HepG2 (cell line): Measurements from ENCODE around the gene SYDE1. TPM values are rescaled to one million over a fixed set of nuclear protein-coding genes. Genes with fewer than 3 reads are reported as not detected.

ENCODE experiments used
- ASH2L ChIP-seq: fragments of 300-600, 200-600 bp; sonication (generic); IDR thresholded peaks from 2 replicates; pipeline ENCODE4 v1.7.0; 2017; ENCODE audit warnings: low read depth, mild to moderate bottlenecking, moderate library complexity, mixed read lengths, low read length; ENCODE audit not compliant: insufficient read length
- DMAP1 ChIP-seq: IDR thresholded peaks from 2 replicates; pipeline ENCODE4 v1.6.1; 2016
- HOXA7 ChIP-seq: sonication (generic); formaldehyde crosslinking; IDR thresholded peaks from 2 replicates; pipeline ENCODE4 v1.8.1; 2022; ENCODE audit warnings: mild to moderate bottlenecking, missing genetic modification reagents, moderate library complexity
- KLF15 ChIP-seq: sonication (generic); formaldehyde crosslinking; IDR thresholded peaks from 2 replicates; pipeline ENCODE4 v1.8.1; 2023; ENCODE audit warnings: borderline replicate concordance, mild to moderate bottlenecking, inconsistent platforms, missing genetic modification reagents, mixed read lengths
- MTF2 ChIP-seq: sonication (generic); formaldehyde crosslinking; IDR thresholded peaks from 2 replicates; pipeline ENCODE4 v1.5.0; 2020; ENCODE audit warnings: missing genetic modification reagents, borderline replicate concordance
- MXD4 ChIP-seq: IDR thresholded peaks from 2 replicates; pipeline ENCODE4 v1.6.1; 2016; ENCODE audit warnings: mild to moderate bottlenecking, missing biosample characterization, missing genetic modification reagents
- PHF21A ChIP-seq: sonication (generic); formaldehyde crosslinking; IDR thresholded peaks from 2 replicates; pipeline ENCODE4 v1.5.0; 2020; ENCODE audit warnings: mild to moderate bottlenecking, missing genetic modification reagents
- ZBTB7A ChIP-seq: sonication (generic); formaldehyde crosslinking; IDR thresholded peaks from 2 replicates; pipeline ENCODE4 v1.8.0; 2022; ENCODE audit warnings: mild to moderate bottlenecking, missing genetic modification reagents
- ZNF430 ChIP-seq: sonication (generic); formaldehyde crosslinking; IDR thresholded peaks from 2 replicates; pipeline ENCODE4 v1.9.0; 2021; ENCODE audit warnings: mild to moderate bottlenecking, missing genetic modification reagents
- ZNF547 ChIP-seq: sonication (generic); formaldehyde crosslinking; IDR thresholded peaks from 2 replicates; pipeline ENCODE4 v1.5.1; 2020; ENCODE audit warnings: mild to moderate bottlenecking, missing genetic modification reagents
- ZNF83 ChIP-seq: sonication (generic); formaldehyde crosslinking; IDR thresholded peaks from 2 replicates; pipeline ENCODE4 v1.4.0; 2020; ENCODE audit warnings: missing genetic modification reagents, mild to moderate bottlenecking, borderline replicate concordance
- polyA plus RNA-seq, 8 experiments: library from polyadenylated mRNA; depleted of rRNA in 3 of 8; stranded (reverse) in 7 of 8; unstranded in 1 of 8; fragments of >200 nt; fragmentation: Illumina TruSeq in 4 of 8; extraction: Trizol in 4 of 8; gene quantifications; 2 replicates each; pipeline versions ENCODE4 v1.2.1 to v1.2.3, GENCODE V29; 2011 to 2016; ENCODE audit warnings: low read depth in 4 of 8, missing spikeins in 1 of 8, mixed read lengths in 1 of 8; ENCODE audit not compliant: insufficient read depth in 1 of 8
- total RNA-seq, 5 experiments: library from RNA; depleted of rRNA; stranded (reverse); fragments of >200 nt; fragmentation: Illumina TruSeq; extraction: Trizol; gene quantifications; 2 replicates each; pipeline ENCODE4 v1.2.3, GENCODE V29; 2016; ENCODE audit warnings: low read depth in 1 of 5
- TF ChIP-seq, protein P1 (sequence below): sonication (generic); formaldehyde crosslinking; IDR thresholded peaks from 2 replicates; pipeline ENCODE4 v1.9.0; 2021; ENCODE audit warnings: missing genetic modification reagents, mild to moderate bottlenecking, borderline replicate concordance
- TF ChIP-seq, protein P2 (sequence below): sonication (generic); formaldehyde crosslinking; IDR thresholded peaks from 2 replicates; pipeline ENCODE4 v1.4.0; 2020; ENCODE audit warnings: mild to moderate bottlenecking, missing genetic modification reagents
- TF ChIP-seq, protein P3 (sequence below): sonication (generic); formaldehyde crosslinking; IDR thresholded peaks from 2 replicates; pipeline ENCODE4 v1.4.0; 2020; ENCODE audit warnings: missing genetic modification reagents, borderline replicate concordance
- TF ChIP-seq, protein P4 (sequence below): IDR thresholded peaks from 2 replicates; pipeline ENCODE4 v1.6.1; 2016; ENCODE audit warnings: mild to moderate bottlenecking, missing biosample characterization, missing genetic modification reagents
- TF ChIP-seq, protein P5 (sequence below), 2 experiments: sonication (generic) in 1 of 2; formaldehyde crosslinking in 1 of 2; IDR thresholded peaks; 2 replicates each; pipeline versions ENCODE4 v1.5.1 to v1.6.1; 2011 to 2020; ENCODE audit warnings: borderline replicate concordance in 1 of 2, low read depth in 1 of 2, low read length in 1 of 2, mild to moderate bottlenecking in 1 of 2, missing genetic modification reagents in 1 of 2, moderate library complexity in 1 of 2

SYDE1 gene
- total and polyA plus RNA-seq, 2 of the 13 experiments (the other 11 are each of a cell fraction or from before 2014, with no cell fraction given), result 4.3 to 13.6 TPM

DNA sequence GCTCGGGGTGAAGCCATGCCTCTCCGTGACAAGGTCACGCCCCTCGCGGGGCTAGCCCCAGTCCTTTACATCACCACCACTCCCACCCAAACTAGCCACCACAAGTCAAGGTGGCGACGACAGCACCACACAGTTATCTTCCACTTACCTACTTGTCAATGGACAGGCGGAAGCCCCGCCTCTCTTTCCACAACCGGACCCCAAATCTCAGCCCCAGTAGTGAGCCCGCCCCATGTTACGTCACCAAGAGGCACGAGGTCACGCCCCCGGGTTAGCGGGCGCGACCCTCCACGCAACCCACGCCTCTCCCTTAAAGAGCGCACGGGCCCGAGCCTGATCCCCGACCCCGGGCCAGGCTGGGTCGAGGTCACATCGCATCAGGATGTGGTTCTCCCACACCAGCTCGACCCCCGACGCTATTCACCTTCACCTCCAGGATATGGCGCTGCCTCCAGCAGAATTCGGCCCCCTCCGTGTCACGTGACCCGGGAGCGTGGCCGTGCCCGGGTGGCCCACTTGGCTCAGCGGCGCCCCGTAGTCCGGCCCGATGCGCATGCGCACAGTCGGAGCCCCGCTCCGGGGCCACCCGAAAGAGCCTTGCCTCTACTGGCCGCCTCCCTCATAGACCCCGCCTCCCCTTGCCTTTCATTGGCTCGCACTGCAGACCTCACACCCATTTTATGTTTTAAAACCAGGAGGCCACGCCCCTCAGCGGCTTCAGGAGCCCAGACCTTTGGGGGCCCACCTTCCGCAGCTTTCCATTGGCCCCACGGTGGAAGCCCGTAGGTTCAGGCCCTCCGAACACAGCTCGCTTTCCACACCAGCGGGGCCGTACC, 18.2 kb downstream of the SYDE1 start (continued):
- TF ChIP-seq, protein P1, sequence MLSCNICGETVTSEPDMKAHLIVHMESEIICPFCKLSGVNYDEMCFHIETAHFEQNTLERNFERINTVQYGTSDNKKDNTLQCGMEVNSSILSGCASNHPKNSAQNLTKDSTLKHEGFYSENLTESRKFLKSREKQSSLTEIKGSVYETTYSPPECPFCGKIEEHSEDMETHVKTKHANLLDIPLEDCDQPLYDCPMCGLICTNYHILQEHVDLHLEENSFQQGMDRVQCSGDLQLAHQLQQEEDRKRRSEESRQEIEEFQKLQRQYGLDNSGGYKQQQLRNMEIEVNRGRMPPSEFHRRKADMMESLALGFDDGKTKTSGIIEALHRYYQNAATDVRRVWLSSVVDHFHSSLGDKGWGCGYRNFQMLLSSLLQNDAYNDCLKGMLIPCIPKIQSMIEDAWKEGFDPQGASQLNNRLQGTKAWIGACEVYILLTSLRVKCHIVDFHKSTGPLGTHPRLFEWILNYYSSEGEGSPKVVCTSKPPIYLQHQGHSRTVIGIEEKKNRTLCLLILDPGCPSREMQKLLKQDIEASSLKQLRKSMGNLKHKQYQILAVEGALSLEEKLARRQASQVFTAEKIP, result no peak
- peak; percentile 87 for TF ChIP-seq PHF21A (CRISPR knock-in tag)
- peak; percentile 73 for TF ChIP-seq ZNF547 (CRISPR knock-in tag)
- TF ChIP-seq ZNF430 (CRISPR knock-in tag), result peak; percentile 62; the same call in 1 of the 2 replicates
- no peak for TF ChIP-seq HOXA7 (CRISPR knock-in tag)
- TF ChIP-seq KLF15 (CRISPR knock-in tag), result peak; percentile 63; the same call in 1 of the 2 replicates
- no peak; the same call in 1 of the 2 replicates for TF ChIP-seq MXD4 (CRISPR knock-in tag)
- TF ChIP-seq, protein P2, sequence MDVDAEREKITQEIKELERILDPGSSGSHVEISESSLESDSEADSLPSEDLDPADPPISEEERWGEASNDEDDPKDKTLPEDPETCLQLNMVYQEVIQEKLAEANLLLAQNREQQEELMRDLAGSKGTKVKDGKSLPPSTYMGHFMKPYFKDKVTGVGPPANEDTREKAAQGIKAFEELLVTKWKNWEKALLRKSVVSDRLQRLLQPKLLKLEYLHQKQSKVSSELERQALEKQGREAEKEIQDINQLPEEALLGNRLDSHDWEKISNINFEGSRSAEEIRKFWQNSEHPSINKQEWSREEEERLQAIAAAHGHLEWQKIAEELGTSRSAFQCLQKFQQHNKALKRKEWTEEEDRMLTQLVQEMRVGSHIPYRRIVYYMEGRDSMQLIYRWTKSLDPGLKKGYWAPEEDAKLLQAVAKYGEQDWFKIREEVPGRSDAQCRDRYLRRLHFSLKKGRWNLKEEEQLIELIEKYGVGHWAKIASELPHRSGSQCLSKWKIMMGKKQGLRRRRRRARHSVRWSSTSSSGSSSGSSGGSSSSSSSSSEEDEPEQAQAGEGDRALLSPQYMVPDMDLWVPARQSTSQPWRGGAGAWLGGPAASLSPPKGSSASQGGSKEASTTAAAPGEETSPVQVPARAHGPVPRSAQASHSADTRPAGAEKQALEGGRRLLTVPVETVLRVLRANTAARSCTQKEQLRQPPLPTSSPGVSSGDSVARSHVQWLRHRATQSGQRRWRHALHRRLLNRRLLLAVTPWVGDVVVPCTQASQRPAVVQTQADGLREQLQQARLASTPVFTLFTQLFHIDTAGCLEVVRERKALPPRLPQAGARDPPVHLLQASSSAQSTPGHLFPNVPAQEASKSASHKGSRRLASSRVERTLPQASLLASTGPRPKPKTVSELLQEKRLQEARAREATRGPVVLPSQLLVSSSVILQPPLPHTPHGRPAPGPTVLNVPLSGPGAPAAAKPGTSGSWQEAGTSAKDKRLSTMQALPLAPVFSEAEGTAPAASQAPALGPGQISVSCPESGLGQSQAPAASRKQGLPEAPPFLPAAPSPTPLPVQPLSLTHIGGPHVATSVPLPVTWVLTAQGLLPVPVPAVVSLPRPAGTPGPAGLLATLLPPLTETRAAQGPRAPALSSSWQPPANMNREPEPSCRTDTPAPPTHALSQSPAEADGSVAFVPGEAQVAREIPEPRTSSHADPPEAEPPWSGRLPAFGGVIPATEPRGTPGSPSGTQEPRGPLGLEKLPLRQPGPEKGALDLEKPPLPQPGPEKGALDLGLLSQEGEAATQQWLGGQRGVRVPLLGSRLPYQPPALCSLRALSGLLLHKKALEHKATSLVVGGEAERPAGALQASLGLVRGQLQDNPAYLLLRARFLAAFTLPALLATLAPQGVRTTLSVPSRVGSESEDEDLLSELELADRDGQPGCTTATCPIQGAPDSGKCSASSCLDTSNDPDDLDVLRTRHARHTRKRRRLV (CRISPR knock-in tag), result peak; percentile 89; the same call in 1 of the 2 replicates
- peak; percentile 95; the same call in 1 of the 2 replicates for TF ChIP-seq DMAP1
- peak; percentile 81; the same call in 1 of the 2 replicates for TF ChIP-seq ZNF83 (CRISPR knock-in tag)
- TF ChIP-seq ZBTB7A (CRISPR knock-in tag), result peak; percentile 89
- TF ChIP-seq, protein P3, sequence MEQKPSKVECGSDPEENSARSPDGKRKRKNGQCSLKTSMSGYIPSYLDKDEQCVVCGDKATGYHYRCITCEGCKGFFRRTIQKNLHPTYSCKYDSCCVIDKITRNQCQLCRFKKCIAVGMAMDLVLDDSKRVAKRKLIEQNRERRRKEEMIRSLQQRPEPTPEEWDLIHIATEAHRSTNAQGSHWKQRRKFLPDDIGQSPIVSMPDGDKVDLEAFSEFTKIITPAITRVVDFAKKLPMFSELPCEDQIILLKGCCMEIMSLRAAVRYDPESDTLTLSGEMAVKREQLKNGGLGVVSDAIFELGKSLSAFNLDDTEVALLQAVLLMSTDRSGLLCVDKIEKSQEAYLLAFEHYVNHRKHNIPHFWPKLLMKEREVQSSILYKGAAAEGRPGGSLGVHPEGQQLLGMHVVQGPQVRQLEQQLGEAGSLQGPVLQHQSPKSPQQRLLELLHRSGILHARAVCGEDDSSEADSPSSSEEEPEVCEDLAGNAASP (CRISPR knock-in tag), result peak; percentile 10; the same call in 1 of the 2 replicates
- TF ChIP-seq, protein P4, sequence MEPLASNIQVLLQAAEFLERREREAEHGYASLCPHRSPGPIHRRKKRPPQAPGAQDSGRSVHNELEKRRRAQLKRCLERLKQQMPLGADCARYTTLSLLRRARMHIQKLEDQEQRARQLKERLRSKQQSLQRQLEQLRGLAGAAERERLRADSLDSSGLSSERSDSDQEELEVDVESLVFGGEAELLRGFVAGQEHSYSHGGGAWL (CRISPR knock-in tag), result peak; percentile 78; the same call in 1 of the 2 replicates
- TF ChIP-seq ASH2L, result peak; percentile 71
- TF ChIP-seq, protein P5, sequence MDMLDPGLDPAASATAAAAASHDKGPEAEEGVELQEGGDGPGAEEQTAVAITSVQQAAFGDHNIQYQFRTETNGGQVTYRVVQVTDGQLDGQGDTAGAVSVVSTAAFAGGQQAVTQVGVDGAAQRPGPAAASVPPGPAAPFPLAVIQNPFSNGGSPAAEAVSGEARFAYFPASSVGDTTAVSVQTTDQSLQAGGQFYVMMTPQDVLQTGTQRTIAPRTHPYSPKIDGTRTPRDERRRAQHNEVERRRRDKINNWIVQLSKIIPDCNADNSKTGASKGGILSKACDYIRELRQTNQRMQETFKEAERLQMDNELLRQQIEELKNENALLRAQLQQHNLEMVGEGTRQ (IDR thresholded peaks at IDR 0.05; ENCODE audit: low read depth, low read length), result peak; percentile 95
- TF ChIP-seq, protein P5 (CRISPR knock-in tag; IDR thresholded peaks at IDR 0.05; ENCODE audit: borderline replicate concordance), result peak; percentile 97; the same call in 1 of the 2 replicates
- no peak for TF ChIP-seq MTF2 (CRISPR knock-in tag)
